Measurements from ENCODE around the gene OR10G3. TPM values are rescaled to one million over a fixed set of nuclear protein-coding genes. Genes with fewer than 3 reads are reported as not detected.

Gene OR10G3
- total and polyA plus RNA-seq, 2 of the 4 experiments (the other 2 are of a cell fraction): not detected

DNA sequence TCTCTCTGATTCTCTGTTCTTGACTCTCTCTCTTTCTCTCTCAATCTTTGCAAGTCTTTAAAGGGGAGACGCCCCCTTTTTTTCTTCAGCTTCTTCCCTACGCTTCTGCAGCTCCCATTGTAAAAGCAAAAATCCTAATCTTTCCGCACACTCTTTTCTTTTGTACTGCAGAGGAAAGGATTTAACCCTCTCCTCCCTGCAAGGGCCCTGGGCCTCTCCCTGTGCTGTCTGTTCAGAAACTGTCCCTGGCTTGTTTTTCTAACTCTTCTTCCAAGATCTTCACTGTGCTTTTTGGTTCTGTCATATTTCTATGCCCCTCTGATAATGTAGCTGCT lies 42.8 kb downstream of the OR10G3 start:
- ATAC-seq (ENCODE audit: low read depth): no peak
- dilution Hi-C loops (cut with HindIII; ENCODE audit: low sequenced_read_pairs, unreplicated experiment): no loop called here
- Histone ChIP-seq H2BK20ac (ENCODE audit: low read depth, low read length) (no peak overlapping the region), H3K79me1 (ENCODE audit: low read depth in 1 of 2, low read length in 2 of 2) (no peaks in the 10 kb centered on the region), H2AK9ac (replicated peaks; ENCODE audit: low read depth, low read length, poor library complexity) (no peak overlapping the region), H3K23ac (ENCODE audit: low read depth, low read length) (no peak overlapping the region), H2AFZ (replicated peaks; ENCODE audit: low read length, poor library complexity) (no peak overlapping the region), H4K91ac (ENCODE audit: insufficient read depth, low read depth, low read length) (no peak overlapping the region), H2BK5ac (ENCODE audit: low read depth, low read length, poor library complexity, severe bottlenecking) (no peak overlapping the region), H3K4me2 (ENCODE audit: low read depth, low read length) (no peak overlapping the region), H3K4me1 (ENCODE audit: control insufficient read depth, insufficient read depth, low read length) (no peaks in the 10 kb centered on the region), H3K14ac (replicated peaks; ENCODE audit: low read depth, low read length) (no peak overlapping the region), H4K20me1 (ENCODE audit: insufficient read depth, low read length) (no peaks in the 10 kb centered on the region), H3K4me3 (ENCODE audit: insufficient read depth, low read depth, low read length) (no peak overlapping the region; the same call in 1 of the 2 replicates), H3K9me1 (ENCODE audit: insufficient read depth, low read length) (no peaks in the 10 kb centered on the region), H4K8ac (ENCODE audit: low read depth in 2 of 2, low read length in 2 of 2) (no peak overlapping the region), H2BK120ac (ENCODE audit: low read depth, low read length) (no peak overlapping the region), H3K18ac (ENCODE audit: low read depth, low read length) (no peak overlapping the region), H3K36me3 (ENCODE audit: control insufficient read depth, insufficient read depth, low read length) (no peaks in the 10 kb centered on the region), H3K4ac (ENCODE audit: low read depth, low read length) (no peak overlapping the region), H3K9ac (ENCODE audit: low read depth, low read length) (no peak overlapping the region), H3K27ac (ENCODE audit: insufficient read depth, low read length) (no peak overlapping the region), H2AK5ac (ENCODE audit: low read depth, low read length) (no peak overlapping the region), H3K56ac (ENCODE audit: extremely low read depth, insufficient read depth, low read length) (no peak overlapping the region), H3K27me3 (ENCODE audit: control insufficient read depth, insufficient read depth, low read length) (peaks cover 49% of the 10 kb centered on the region), H3K9me3 (ENCODE audit: control insufficient read depth, insufficient read depth, low read length) (0 out of 2 replicates have a peak, but pooled peaks cover 1% of the 10 kb centered on the region), H4K5ac (ENCODE audit: low read depth, low read length) (no peak overlapping the region), H2BK15ac (ENCODE audit: low read depth, low read length) (no peak overlapping the region)
- no TSS peak for BruUV-seq (replicated peaks)
- DNase-seq: no peak
- TF ChIP-seq, protein P1, sequence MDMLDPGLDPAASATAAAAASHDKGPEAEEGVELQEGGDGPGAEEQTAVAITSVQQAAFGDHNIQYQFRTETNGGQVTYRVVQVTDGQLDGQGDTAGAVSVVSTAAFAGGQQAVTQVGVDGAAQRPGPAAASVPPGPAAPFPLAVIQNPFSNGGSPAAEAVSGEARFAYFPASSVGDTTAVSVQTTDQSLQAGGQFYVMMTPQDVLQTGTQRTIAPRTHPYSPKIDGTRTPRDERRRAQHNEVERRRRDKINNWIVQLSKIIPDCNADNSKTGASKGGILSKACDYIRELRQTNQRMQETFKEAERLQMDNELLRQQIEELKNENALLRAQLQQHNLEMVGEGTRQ (IDR thresholded peaks at IDR 0.05; ENCODE audit: low read depth, low read length): no peak
- TF ChIP-seq MAZ (IDR thresholded peaks at IDR 0.05; ENCODE audit: borderline replicate concordance, low read depth, low read length) (no peak), NFE2L2 (IDR thresholded peaks at IDR 0.05; ENCODE audit: low read depth, low read length) (no peak), RCOR1 (IDR thresholded peaks at IDR 0.05; ENCODE audit: insufficient replicate concordance, low read length) (no peak), BHLHE40 (IDR thresholded peaks at IDR 0.05; ENCODE audit: low read depth, low read length) (no peak), RFX5 (IDR thresholded peaks at IDR 0.05; ENCODE audit: low read depth, low read length) (no peak), SMC3 (IDR thresholded peaks at IDR 0.05; ENCODE audit: low read depth, low read length) (no peak), MXI1 (IDR thresholded peaks at IDR 0.05; ENCODE audit: borderline replicate concordance, low read depth, low read length) (no peak), MAFK (IDR thresholded peaks at IDR 0.05; ENCODE audit: low read depth, low read length) (no peak), CHD1 (IDR thresholded peaks at IDR 0.05; ENCODE audit: low read depth, low read length) (no peak), RAD21 (IDR thresholded peaks at IDR 0.05; ENCODE audit: low read length) (no peak)
- in situ Hi-C loops (cut with MboI; ENCODE audit: low sequenced_read_pairs): no loop called here
- no CpG with 5 or more reads among the region's 3 CpGs for WGBS, 2 experiments (ENCODE audit: extremely low coverage in 2 of 2, insufficient read length in 1 of 2)
- POLR2A ChIA-PET (ENCODE audit: unreplicated experiment): no interaction called here
- CTCF ChIA-PET: no interaction called here
- intact Hi-C loops (cut with micrococcal nuclease): no loop called here
